Activated T-helper 17 cell treated with anti-CD3 and anti-CD28 coated beads, Interleukin-2, amount 50 U/mL, for 72 hours (primary cell): ENCODE measurements around the gene GAS6. TPM values are rescaled to one million over a fixed set of nuclear protein-coding genes. Genes with fewer than 3 reads are reported as not detected.

Experiments used
- ATAC-seq: fragments of 150-1000 bp; cut with Tn5 transposase; replicated peaks from 2 replicates; pipeline ENCODE4 v1.10.0; 2021; ENCODE audit warnings: mild to moderate bottlenecking, moderate library complexity
- H3K27ac Mint-ChIP-seq: one replicate; pipeline ENCODE4 v1.8.0; 2022; ENCODE audit warnings: mixed read lengths
- H3K27me3 Mint-ChIP-seq: one replicate; pipeline ENCODE4 v1.8.0; 2022; ENCODE audit warnings: mixed read lengths
- H3K36me3 Mint-ChIP-seq: one replicate; pipeline ENCODE4 v1.8.0; 2022; ENCODE audit warnings: low read depth, mild to moderate bottlenecking, mixed read lengths
- H3K4me1 Mint-ChIP-seq: one replicate; pipeline ENCODE4 v1.8.0; 2022; ENCODE audit warnings: mixed read lengths
- H3K4me3 Mint-ChIP-seq: one replicate; pipeline ENCODE4 v1.8.0; 2022; ENCODE audit warnings: mild to moderate bottlenecking, mixed read lengths
- H3K9me3 Mint-ChIP-seq: one replicate; pipeline ENCODE4 v1.8.0; 2022; ENCODE audit warnings: mixed read lengths
- total RNA-seq, 2 donors: library from RNA; stranded (reverse); gene quantifications; one replicate each; pipeline ENCODE4 v1.2.3, GENCODE V29; 2022

GAS6 gene
- total RNA-seq, 2 donors from 2014 or later: 0.56 to 0.58 TPM

DNA sequence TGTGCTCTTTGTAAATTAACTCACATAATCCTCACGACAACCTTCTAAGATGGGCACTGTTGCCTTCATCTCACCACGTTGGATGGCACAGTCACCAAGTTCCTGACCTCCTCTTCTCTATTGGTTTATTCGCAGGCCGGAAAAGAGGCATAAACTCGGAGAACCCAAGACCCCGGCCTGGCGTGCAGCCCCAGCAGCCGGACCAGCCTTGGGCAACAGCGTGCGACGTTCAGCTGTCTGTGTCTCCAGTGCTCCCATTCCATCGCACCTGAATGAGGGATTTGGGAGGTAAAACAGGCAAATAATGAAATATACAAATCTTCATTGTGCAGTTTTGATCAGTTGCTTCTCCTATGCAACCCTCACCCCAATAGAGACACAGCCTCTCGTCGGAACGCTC, 34.5 kb upstream of the GAS6 start:
- Mint-ChIP-seq H3K27me3 (peaks cover 13% of the 10 kb centered on the region), H3K4me1 (no peaks in the 10 kb centered on the region), H3K4me3 (no peak overlapping the region), H3K27ac (no peak overlapping the region), H3K9me3 (no peaks in the 10 kb centered on the region), H3K36me3 (no peaks in the 10 kb centered on the region)
- no peak for ATAC-seq

DNA sequence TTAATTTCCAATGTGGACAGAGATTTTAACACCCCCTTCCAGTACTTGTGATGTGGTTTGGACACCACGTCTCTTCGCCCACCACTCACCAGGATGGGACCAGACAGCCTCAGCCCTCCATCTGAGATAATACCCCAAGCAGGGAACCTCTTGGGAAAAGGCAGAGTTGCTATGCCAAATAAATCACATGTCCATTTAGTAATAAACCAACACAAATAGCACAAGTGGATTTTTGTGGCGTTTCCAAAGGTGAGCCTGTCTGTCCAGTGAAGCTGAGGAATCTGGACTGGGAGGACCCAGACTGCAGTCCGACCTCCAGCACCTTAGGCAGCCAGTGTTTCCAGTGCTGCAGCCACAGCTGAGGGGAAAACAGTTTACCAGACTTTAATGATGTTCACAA, 34.1 kb upstream of the GAS6 start:
- H3K9me3 Mint-ChIP-seq: no peaks in the 10 kb centered on the region
- no peak for ATAC-seq
- no peaks in the 10 kb centered on the region for H3K4me1 Mint-ChIP-seq

DNA sequence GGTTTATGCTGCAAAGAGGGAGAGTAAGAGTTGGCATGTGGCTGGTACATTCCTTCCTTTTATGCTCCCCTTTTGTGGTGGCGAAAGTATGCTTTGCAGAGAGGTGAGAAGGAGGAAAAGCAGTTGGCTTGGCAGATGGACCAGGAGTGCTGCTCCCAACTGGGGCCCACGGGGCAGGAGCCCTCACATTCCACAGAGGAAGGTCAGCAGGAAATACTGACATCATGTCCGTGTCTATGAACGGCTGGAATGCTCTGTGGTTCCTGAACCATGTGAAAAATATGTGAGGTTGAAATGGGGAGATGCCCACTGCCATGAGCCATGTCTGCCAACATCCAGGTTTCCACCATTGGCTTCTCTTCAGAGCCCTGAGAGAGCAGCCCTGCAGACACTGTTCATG, 33.3 kb upstream of the GAS6 start:
- ATAC-seq: no peak
- no peaks in the 10 kb centered on the region for H3K36me3 Mint-ChIP-seq

More for the DNA sequence above, 34.1 kb upstream of the GAS6 start:
- H3K36me3 Mint-ChIP-seq: no peaks in the 10 kb centered on the region
- peaks cover 13% of the 10 kb centered on the region for H3K27me3 Mint-ChIP-seq
- H3K4me3 Mint-ChIP-seq: no peak overlapping the region
- no peak overlapping the region for H3K27ac Mint-ChIP-seq

DNA sequence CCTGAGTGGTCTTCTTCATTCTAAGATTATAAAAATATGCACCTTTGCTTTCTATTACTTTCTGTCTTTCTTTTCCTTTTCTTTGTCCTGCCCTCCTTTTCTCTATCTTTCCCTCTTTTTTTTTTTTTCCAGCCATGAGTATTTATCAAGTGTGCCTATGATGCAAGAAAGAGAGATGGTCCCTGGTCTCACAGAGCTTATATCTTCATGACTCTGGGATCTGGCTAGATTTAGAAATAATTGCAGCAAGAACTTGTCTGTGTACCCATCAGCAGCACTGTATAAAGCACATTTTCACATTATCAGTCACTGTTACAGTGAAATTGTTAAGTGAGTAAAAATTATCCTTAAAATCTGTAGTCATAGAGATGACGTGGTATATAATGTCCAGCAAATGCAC, 31.6 kb upstream of the GAS6 start:
- H3K4me3 Mint-ChIP-seq: no peak overlapping the region
- H3K9me3 Mint-ChIP-seq: no peaks in the 10 kb centered on the region
- no peak overlapping the region for H3K27ac Mint-ChIP-seq
- H3K4me1 Mint-ChIP-seq: no peaks in the 10 kb centered on the region
- ATAC-seq: no peak
- no peaks in the 10 kb centered on the region for H3K36me3 Mint-ChIP-seq
- H3K27me3 Mint-ChIP-seq: peaks cover 15% of the 10 kb centered on the region

More for the DNA sequence above, 33.3 kb upstream of the GAS6 start:
- H3K27ac Mint-ChIP-seq: no peak overlapping the region
- H3K4me3 Mint-ChIP-seq: no peak overlapping the region
- no peaks in the 10 kb centered on the region for H3K9me3 Mint-ChIP-seq
- peaks cover 15% of the 10 kb centered on the region for H3K27me3 Mint-ChIP-seq
- no peaks in the 10 kb centered on the region for H3K4me1 Mint-ChIP-seq

DNA sequence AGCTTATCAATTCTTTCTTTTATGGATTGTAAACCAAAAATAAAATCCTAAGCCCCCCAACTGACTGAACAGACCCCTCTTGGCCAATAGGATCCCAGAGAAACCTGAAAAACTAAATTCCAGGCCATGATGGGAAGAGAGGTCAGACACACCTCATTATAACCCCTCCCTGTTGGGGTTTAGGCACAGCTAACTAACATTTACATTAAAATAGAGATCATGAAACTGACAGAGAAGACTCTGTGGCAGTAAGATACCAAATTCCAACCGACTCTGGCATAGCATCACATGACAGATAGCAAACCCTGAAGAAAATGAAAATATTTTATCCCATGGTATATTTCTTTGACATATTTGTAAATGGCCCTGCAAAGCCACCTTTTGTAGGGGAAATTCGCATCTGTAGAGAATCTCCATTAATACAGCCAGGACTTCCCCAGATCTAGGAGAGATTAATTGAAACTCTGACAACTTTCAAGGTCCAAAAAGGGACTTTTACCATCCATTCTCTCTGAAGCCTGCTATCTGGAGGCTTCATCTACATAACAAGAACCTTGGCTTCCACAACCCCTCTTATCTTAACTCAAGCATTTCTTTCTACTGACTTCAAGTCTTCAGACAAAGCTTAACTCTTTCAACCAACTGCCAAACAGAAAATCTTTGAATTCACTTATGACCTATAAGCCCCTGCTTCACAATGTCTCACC, 27.1 kb upstream of the GAS6 start:
- H3K9me3 Mint-ChIP-seq: no peaks in the 10 kb centered on the region
- no peaks in the 10 kb centered on the region for H3K4me1 Mint-ChIP-seq
- H3K27me3 Mint-ChIP-seq: peaks cover 6% of the 10 kb centered on the region
- no peak for ATAC-seq
- H3K27ac Mint-ChIP-seq: no peak overlapping the region
- H3K36me3 Mint-ChIP-seq: no peaks in the 10 kb centered on the region
- no peak overlapping the region for H3K4me3 Mint-ChIP-seq

DNA sequence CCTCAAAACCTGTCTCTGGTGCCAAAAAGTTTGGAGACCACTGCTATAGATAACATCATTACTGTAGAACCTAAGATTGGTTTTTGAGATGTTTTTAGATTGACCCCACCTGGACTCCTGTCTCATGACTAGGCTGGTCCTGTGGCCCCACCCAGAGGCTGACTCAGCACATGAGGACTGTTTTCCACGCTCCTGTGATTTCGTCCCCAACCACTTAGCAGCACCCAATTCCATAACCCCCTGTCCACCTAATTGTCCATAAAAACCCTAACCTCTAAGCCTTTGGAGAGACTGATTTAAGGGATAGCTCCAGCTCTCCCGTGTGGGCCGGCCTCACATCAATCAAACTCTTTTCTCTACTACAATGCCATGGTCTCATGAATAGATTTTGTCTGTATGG, 25.6 kb upstream of the GAS6 start:
- Mint-ChIP-seq H3K36me3 (no peaks in the 10 kb centered on the region), H3K27ac (no peak overlapping the region), H3K4me3 (no peak overlapping the region), H3K27me3 (peaks cover 7% of the 10 kb centered on the region), H3K9me3 (no peaks in the 10 kb centered on the region), H3K4me1 (no peaks in the 10 kb centered on the region)
- ATAC-seq: no peak

DNA sequence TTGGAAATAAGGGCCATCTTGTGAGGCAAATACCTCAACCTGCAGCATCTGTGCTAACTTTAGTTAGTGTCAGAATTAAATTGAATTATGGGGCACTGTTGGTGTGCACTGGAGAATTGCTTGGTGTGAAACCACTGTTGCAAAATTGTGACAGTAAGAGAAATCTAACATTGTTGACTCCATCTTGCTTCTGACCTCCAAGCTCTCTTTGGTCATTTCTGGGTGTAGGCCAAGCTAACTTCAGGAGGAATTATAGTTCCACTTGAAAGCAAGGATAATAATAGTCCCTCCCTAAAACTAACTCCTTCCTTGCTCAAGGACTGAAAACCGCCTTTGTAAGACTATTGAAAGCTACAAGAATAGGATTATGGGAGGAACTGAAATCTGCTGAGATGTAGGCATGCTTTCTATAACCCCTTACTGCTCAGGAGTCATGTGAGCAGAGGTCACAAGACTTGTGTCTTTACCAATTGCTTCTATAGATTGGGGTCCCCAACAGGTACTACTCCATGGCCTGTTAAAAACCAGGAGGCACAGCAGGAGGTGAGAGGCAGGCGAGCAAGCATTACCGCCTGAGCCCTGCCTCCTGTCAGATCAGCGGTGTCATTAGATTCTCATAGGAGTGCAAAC, 24.9 kb upstream of the GAS6 start:
- Mint-ChIP-seq H3K9me3 (no peaks in the 10 kb centered on the region), H3K27ac (no peak overlapping the region), H3K4me1 (no peaks in the 10 kb centered on the region), H3K4me3 (no peak overlapping the region), H3K27me3 (peaks cover 7% of the 10 kb centered on the region), H3K36me3 (no peaks in the 10 kb centered on the region)
- ATAC-seq: no peak

DNA sequence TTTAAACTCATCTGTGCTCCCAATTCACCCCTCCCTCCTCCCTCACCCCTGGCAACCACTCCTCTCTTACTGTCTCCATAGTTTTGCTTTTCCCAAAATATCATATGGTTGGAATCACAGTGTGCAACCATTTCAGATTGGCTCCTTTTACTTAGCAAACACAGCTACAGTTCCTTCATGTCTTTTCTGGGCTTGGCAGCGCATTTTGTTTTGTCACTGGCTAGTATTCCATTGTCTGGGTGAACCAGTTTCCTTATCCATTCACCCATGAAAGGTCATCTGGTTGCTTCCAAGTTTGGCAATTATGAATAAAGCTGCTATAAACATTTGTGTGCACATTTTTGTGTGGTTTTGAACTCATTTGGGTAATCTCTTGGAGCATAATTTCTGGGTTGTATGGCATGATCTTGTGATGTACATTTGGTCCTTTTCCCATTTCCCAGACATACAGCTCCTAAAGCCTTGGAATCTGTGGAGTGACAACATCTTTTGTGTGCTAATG, 23.9 kb upstream of the GAS6 start:
- Mint-ChIP-seq H3K9me3 (no peaks in the 10 kb centered on the region), H3K4me1 (no peaks in the 10 kb centered on the region), H3K27me3 (peaks cover 7% of the 10 kb centered on the region), H3K27ac (no peak overlapping the region), H3K36me3 (no peaks in the 10 kb centered on the region), H3K4me3 (no peak overlapping the region)
- ATAC-seq: no peak

DNA sequence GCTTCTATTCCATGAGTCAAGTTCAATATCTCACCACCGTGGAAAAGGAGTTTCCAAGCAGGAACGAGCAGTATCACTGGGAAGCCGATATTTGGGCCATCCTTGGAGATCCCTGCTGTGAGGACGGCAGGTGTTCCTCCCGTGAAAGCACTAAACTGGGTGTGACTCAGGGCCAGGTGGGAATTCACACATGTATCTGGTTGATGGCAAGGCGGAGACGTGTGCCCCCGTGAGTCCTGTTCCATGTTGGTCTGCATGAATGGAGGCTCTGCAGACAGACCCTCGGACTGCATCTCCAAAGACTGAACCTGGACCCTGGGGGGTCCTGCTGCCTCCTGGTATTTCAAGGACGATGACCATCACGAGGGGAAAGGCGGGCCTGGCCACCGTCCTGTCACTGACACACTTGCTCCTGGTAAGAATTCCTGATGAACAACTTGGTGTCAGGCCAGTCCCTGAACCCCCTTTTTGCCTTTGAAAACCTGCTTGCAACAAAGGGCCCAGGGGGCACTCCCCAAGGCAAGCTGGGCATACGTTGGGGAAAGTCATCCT, 22.8 kb upstream of the GAS6 start:
- Mint-ChIP-seq H3K4me1 (no peaks in the 10 kb centered on the region), H3K9me3 (no peaks in the 10 kb centered on the region), H3K36me3 (no peaks in the 10 kb centered on the region), H3K27ac (no peak overlapping the region), H3K4me3 (no peak overlapping the region), H3K27me3 (peaks cover 4% of the 10 kb centered on the region)
- ATAC-seq: no peak

DNA sequence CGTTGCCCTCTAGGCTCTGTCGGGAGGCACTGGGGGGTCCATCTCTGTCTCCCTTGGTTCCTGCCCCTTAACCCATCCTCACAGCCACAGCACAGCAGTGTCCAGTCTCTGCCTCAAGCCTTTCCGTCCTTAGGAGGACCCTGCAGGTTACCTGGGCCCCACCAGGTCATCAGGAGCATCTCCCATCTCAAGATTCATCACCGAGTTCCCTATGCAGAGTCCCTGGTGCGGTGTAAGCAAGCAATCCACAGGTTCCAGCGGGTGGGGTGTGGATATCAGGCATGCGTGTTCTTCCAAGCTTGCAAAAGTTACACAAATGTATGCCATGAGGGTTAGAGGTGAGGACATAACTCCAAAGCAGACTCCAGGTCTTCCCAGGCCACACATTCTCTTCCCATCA, 20.9 kb upstream of the GAS6 start:
- ATAC-seq: no peak
- H3K27ac Mint-ChIP-seq: no peak overlapping the region
- no peaks in the 10 kb centered on the region for H3K9me3 Mint-ChIP-seq
- peaks cover 4% of the 10 kb centered on the region for H3K27me3 Mint-ChIP-seq
- no peak overlapping the region for H3K4me3 Mint-ChIP-seq
- H3K36me3 Mint-ChIP-seq: no peaks in the 10 kb centered on the region
- no peaks in the 10 kb centered on the region for H3K4me1 Mint-ChIP-seq

DNA sequence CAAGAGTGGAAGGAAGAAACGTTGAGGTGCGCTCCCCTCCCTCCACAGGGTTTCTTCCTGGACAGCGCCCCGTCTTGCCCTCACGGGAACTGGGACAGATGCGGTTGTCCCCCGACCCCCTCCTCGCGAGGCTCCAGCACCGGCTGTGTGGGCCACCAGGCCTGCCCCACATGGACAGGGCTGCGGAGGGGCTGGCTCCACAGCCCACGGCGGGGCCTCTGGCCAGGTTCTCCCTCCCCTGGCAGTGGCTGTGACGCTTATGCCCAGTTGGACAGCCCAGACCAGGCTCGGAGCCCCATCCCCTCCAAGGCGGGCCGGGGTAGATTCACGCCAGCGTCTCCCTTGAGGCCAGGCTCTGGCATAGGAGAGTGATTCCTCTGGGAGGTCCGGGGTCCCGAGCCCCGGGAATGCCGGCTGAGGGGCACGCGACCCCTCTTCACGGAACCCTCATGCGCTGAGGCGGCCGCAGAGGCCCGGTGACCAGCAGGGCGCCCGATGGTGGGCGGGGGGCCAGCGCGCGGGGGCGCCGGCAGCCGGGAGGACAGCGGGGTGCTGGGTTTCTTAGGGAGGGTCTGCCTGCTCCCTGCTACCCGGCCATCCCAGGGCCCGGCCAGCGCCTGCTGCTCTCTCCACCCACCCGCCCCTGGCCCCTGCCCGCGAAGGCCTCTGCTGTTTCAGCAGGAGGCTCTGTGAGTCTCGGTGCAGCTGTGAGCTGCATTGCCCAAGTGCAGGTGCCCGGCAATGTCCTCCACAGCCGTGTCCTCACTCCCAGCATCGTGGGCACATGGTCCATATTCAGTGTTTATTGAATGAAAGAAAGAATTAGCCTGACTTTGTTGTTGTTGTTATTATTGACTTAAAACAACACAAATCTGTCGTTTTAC, 20.3 kb upstream of the GAS6 start:
- H3K9me3 Mint-ChIP-seq: no peaks in the 10 kb centered on the region
- no peaks in the 10 kb centered on the region for H3K36me3 Mint-ChIP-seq
- no peaks in the 10 kb centered on the region for H3K4me1 Mint-ChIP-seq
- H3K4me3 Mint-ChIP-seq: no peak overlapping the region
- ATAC-seq: no peak
- no peak overlapping the region for H3K27ac Mint-ChIP-seq
- peaks cover 4% of the 10 kb centered on the region for H3K27me3 Mint-ChIP-seq

DNA sequence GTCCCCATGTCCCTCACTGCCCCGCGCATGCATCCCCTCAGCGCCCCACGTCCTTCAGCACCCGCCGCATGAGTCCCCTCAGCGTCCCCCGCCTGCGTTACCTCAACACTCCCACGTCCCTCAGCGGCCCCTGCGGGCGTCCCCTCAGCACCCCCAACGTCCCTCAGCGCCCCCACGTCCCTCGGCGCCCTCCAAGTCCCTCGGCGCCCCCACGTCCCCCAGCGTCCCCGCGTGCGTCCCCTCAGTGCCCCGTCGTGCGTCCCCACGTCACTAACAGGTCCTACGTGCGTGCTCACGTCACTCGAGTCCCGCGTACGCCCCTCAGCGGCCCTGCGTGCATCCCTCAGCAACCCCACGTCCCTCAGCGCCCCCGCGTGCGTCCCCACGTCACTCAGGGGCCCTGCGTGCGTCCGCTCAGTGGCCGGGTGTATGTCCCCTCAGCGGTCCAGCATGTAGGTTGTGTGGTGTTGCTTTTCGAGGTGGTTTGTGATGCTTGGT, 19.5 kb upstream of the GAS6 start:
- no peaks in the 10 kb centered on the region for H3K4me1 Mint-ChIP-seq
- peaks cover 4% of the 10 kb centered on the region for H3K27me3 Mint-ChIP-seq
- no peaks in the 10 kb centered on the region for H3K36me3 Mint-ChIP-seq
- ATAC-seq: no peak
- H3K4me3 Mint-ChIP-seq: no peak overlapping the region
- H3K9me3 Mint-ChIP-seq: no peaks in the 10 kb centered on the region
- no peak overlapping the region for H3K27ac Mint-ChIP-seq

DNA sequence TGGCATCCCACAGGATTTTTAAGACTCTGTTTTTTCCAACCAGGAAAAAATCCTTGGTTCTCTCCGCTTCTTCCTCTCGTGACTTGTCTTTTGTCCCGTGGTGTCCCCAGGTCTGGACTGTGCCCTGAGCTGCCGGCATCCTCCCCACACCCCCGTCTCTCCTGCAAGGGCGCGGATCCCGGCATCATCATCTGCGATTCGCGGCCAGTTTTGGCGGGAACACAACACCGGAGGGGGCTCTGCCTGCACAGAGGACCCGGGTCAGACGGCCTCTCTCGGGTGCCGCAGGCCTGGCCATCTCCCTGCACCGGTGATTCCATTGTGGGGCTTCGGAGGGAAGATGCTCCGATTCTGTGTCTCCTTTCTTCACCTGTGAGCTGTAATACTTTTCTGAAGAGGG, 18.8 kb upstream of the GAS6 start:
- H3K27ac Mint-ChIP-seq: no peak overlapping the region

DNA sequence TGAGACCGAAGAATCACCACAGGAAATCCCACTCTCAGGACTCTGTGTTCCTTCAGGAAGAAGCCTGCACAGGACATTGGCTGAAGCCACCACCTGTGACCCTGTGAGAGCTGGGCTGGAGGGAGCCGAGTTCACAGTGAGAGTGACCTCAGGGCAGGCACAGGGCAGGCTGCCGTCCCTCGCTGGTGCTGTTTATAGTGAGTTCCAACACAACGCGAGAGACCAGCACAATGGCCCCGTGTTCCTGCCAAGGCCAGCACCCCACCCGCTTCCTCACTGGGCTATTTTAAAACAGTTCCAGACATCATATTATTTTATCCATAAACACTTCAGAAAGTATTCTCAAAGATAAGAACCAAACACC, 18.4 kb upstream of the GAS6 start:
- Mint-ChIP-seq H3K27me3 (peaks cover 4% of the 10 kb centered on the region), H3K27ac (no peak overlapping the region), H3K4me3 (no peak overlapping the region), H3K36me3 (no peaks in the 10 kb centered on the region), H3K4me1 (no peaks in the 10 kb centered on the region), H3K9me3 (no peaks in the 10 kb centered on the region)
- no peak for ATAC-seq

More for the DNA sequence above, 18.8 kb upstream of the GAS6 start:
- Mint-ChIP-seq H3K36me3 (no peaks in the 10 kb centered on the region), H3K27me3 (peaks cover 4% of the 10 kb centered on the region), H3K4me1 (no peaks in the 10 kb centered on the region), H3K9me3 (no peaks in the 10 kb centered on the region), H3K4me3 (no peak overlapping the region)
- ATAC-seq: no peak
